Esophagus (tissue), 2 donors: ENCODE data around the gene HGF. TPM values are rescaled to one million over a fixed set of nuclear protein-coding genes. Genes with fewer than 3 reads are reported as not detected.

Experiments used
- H3K27ac ChIP-seq, 2 donors: one replicate each; pipeline ENCODE4 v1.5.1; 2013; ENCODE audit warnings: low read depth in 2 of 2, mild to moderate bottlenecking in 2 of 2, inconsistent platforms in 1 of 2, low read length in 1 of 2, moderate library complexity in 1 of 2
- H3K27me3 ChIP-seq, 2 donors: one replicate each; pipeline ENCODE4 v1.6.1; 2013; ENCODE audit warnings: low read length in 2 of 2, control low read depth in 1 of 2, mild to moderate bottlenecking in 1 of 2; ENCODE audit not compliant: insufficient read depth in 2 of 2, control insufficient read depth in 1 of 2
- H3K36me3 ChIP-seq, 2 donors: one replicate each; pipeline ENCODE4 v1.6.1; 2013; ENCODE audit warnings: low read length in 1 of 2; ENCODE audit not compliant: control insufficient read depth in 2 of 2, insufficient read depth in 2 of 2
- H3K4me1 ChIP-seq, 2 donors: one replicate each; pipeline ENCODE4 v1.6.1; 2013; ENCODE audit warnings: low read length in 1 of 2; ENCODE audit not compliant: control insufficient read depth in 2 of 2, insufficient read depth in 2 of 2
- H3K4me3 ChIP-seq, 2 donors: one replicate each; pipeline ENCODE4 v1.5.1; 2013; ENCODE audit warnings: low read length in 2 of 2, mild to moderate bottlenecking in 2 of 2, low read depth in 1 of 2, moderate library complexity in 1 of 2
- H3K9me3 ChIP-seq, 2 donors: one replicate each; pipeline ENCODE4 v1.6.1; 2013; ENCODE audit warnings: mild to moderate bottlenecking in 2 of 2, low read depth in 1 of 2, low read length in 1 of 2, moderate library complexity in 1 of 2; ENCODE audit not compliant: control insufficient read depth in 2 of 2, insufficient read depth in 1 of 2
- WGBS, 2 donors: extraction: QIAGEN DNeasy Blood & Tissue Kit; methylation state at CpG; one replicate each; pipeline ENCODE4 v1.1.7; 2013; 5-methylcytosine and 5-hydroxymethylcytosine counted together
- polyA plus RNA-seq, 2 donors: library from polyadenylated mRNA; stranded (reverse); fragments of 200-250 nt; gene quantifications; one replicate each; pipeline ENCODE4 v1.2.3, GENCODE V29; 2013
- donor health status: healthy with polysubstance abuse.
- donor health status: Bipolar disorder and iron deficiency.

Gene HGF
- polyA plus RNA-seq, 2 donors, result 0.12 to 0.47 TPM

GRCh38 chr7:81657551-81657950, 112.3 kb downstream of the HGF start:
- no peak overlapping the region for H3K4me3 ChIP-seq
- no peaks in the 10 kb centered on the region for H3K4me1 ChIP-seq
- no peaks in the 10 kb centered on the region for H3K27me3 ChIP-seq
- no peak overlapping the region for H3K27ac ChIP-seq
- H3K9me3 ChIP-seq, result peaks cover 2 to 5% of the 10 kb centered on the region in 2 donors
- H3K36me3 ChIP-seq, result no peaks in the 10 kb centered on the region

GRCh38 chr7:81655271-81655670, 114.6 kb downstream of the HGF start:
- no peaks in the 10 kb centered on the region for H3K27me3 ChIP-seq
- H3K36me3 ChIP-seq, result no peaks in the 10 kb centered on the region
- WGBS, 2 donors, result 72 to 74% methylated on average over 1 of the region's 1 CpG
- H3K4me3 ChIP-seq, result no peak overlapping the region
- no peaks in the 10 kb centered on the region for H3K4me1 ChIP-seq
- no peak overlapping the region for H3K27ac ChIP-seq
- H3K9me3 ChIP-seq, result peaks cover 2 to 5% of the 10 kb centered on the region in 2 donors

GRCh38 chr7:81652225-81652624, 117.6 kb downstream of the HGF start:
- Histone ChIP-seq H3K4me1 (no peaks in the 10 kb centered on the region), H3K4me3 (no peak overlapping the region), H3K27ac (no peak overlapping the region), H3K9me3 (peaks cover 0 to 2% of the 10 kb centered on the region in 2 donors), H3K27me3 (no peaks in the 10 kb centered on the region), H3K36me3 (no peaks in the 10 kb centered on the region)
- 92 to 97% methylated on average over 1 of the region's 1 CpG for WGBS, 2 donors
